ENCODE results near the gene AFAP1. TPM values are rescaled to one million over a fixed set of nuclear protein-coding genes. Genes with fewer than 3 reads are reported as not detected.
A peak's percentile ranks its signal among the peaks of the same experiment; 100 is the strongest.

The AFAP1 gene
- total and polyA plus RNA-seq, 2 donors (not counting 3 experiments of a cell fraction or from before 2014, with no cell fraction given), result 32.3 to 103 TPM

DNA sequence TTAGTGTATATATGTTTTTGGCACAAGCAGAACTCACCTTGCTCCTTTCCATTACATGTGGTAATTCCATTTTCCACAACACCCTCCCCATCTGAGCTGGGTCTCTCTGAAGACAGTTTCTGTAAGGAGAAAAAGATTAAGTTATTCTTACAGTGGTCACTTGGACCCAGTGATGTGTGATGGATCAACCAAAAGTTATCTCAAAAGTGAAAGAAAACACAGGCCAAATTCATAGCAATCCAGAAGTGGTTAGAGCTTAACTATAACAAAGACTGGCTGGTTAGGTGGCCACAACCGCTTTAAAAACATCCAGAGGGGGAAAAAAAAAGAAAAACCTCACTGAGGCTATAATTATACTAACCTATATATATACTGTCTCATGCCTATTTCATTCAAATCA, 123.7 kb downstream of the AFAP1 start:
- POLR2A ChIA-PET, result no interaction called here
- H3K9ac ChIP-seq (replicated peaks; ENCODE audit: extremely low read depth, insufficient read depth, low read length), result no peak overlapping the region

DNA sequence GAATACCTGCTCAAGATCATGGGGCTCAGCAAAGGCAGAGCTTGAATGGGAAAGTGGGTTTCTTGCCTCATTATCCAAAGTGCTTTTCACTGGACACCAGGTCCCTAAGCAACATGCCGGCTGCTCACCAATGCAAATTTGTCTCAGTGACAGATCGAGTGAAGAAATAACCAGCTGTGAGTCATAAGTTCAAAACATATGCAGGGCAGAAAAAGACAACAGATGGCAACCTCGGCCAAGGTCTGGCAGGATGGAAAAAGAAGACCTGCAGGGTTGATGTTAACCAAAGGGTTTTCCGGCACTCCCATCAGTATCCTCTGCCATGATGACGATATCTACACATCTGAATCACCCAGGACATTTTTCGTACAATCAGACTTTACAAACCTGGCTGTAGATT, 124.1 kb downstream of the AFAP1 start:
- H3K4me2 ChIP-seq (ENCODE audit: insufficient read depth, low read length), result no peak overlapping the region
- no peak overlapping the region for H3K4me3 ChIP-seq (replicated peaks in 1 of 3; ENCODE audit: insufficient read depth in 1 of 3, low read depth in 1 of 3, low read length in 3 of 3)
- ChIA-PET CTCF (interaction anchor here (1.2 to 7.2 kb wide), 4 partner anchors 11 to 16 kb away, joined by 3 to 33 read pairs (median 4); no protein-coding TSS in a partner anchor), POLR2A (no interaction called here)
- H2AFZ ChIP-seq (ENCODE audit: low read depth, low read length), result no peak overlapping the region
- peak; percentile 25 for TF ChIP-seq POLR2AphosphoS5 (IDR thresholded peaks at IDR 0.05; ENCODE audit: insufficient read depth, low read depth, low read length)
- no peak for TF ChIP-seq MYC (IDR thresholded peaks at IDR 0.05; ENCODE audit: low read depth, low read length)
- no peaks in the 10 kb centered on the region for H3K9me1 ChIP-seq (replicated peaks; ENCODE audit: control insufficient read depth, extremely low read depth, insufficient read depth, low read length)
- H4K20me1 ChIP-seq (replicated peaks; ENCODE audit: control insufficient read depth, extremely low read depth, insufficient read depth, low read length), result no peaks in the 10 kb centered on the region
- no peaks in the 10 kb centered on the region for H3K27me3 ChIP-seq (ENCODE audit: control insufficient read depth in 2 of 2, insufficient read depth in 2 of 2, low read length in 2 of 2)
- FAIRE-seq (no peak), DNase-seq (ENCODE audit: low read depth, low spot score) (no peak)
- intact Hi-C loops (cut with micrococcal nuclease), result no loop called here
- BruUV-seq (replicated peaks), result no TSS peak
- no peak overlapping the region for H3K9ac ChIP-seq (replicated peaks; ENCODE audit: extremely low read depth, insufficient read depth, low read length)
- peaks cover 11% of the 10 kb centered on the region for H3K4me1 ChIP-seq (ENCODE audit: control insufficient read depth, extremely low read depth, insufficient read depth, low read length)
- peaks cover 39% of the 10 kb centered on the region for H3K79me2 ChIP-seq (ENCODE audit: control insufficient read depth, insufficient read depth, low read length)
- H3K36me3 ChIP-seq (ENCODE audit: control insufficient read depth in 2 of 2, extremely low read depth in 1 of 2, insufficient read depth in 2 of 2, low read length in 2 of 2), result peaks cover 35 to 47% of the 10 kb centered on the region in 2 experiments
- dilution Hi-C loops (cut with MboI; ENCODE audit: extremely low pct_ligation_motif_present, low sequenced_read_pairs), result no loop called here
- H3K9me3 ChIP-seq (replicated peaks; ENCODE audit: control insufficient read depth, insufficient read depth, low read length), result no peaks in the 10 kb centered on the region
- no peak overlapping the region for H3K27ac ChIP-seq (ENCODE audit: insufficient read depth, low read depth, low read length)

More for the DNA sequence above, 123.7 kb downstream of the AFAP1 start:
- Histone ChIP-seq H3K9me3 (replicated peaks; ENCODE audit: control insufficient read depth, insufficient read depth, low read length) (no peaks in the 10 kb centered on the region), H3K36me3 (ENCODE audit: control insufficient read depth in 2 of 2, extremely low read depth in 1 of 2, insufficient read depth in 2 of 2, low read length in 2 of 2) (peaks cover 35 to 44% of the 10 kb centered on the region in 2 experiments), H3K9me1 (replicated peaks; ENCODE audit: control insufficient read depth, extremely low read depth, insufficient read depth, low read length) (no peaks in the 10 kb centered on the region), H3K4me3 (replicated peaks in 1 of 3; ENCODE audit: insufficient read depth in 1 of 3, low read depth in 1 of 3, low read length in 3 of 3) (no peak overlapping the region), H3K4me2 (ENCODE audit: insufficient read depth, low read length) (no peak overlapping the region), H3K27ac (ENCODE audit: insufficient read depth, low read depth, low read length) (no peak overlapping the region), H3K4me1 (ENCODE audit: control insufficient read depth, extremely low read depth, insufficient read depth, low read length) (peaks cover 11% of the 10 kb centered on the region), H3K79me2 (ENCODE audit: control insufficient read depth, insufficient read depth, low read length) (peaks cover 39% of the 10 kb centered on the region), H3K27me3 (ENCODE audit: control insufficient read depth in 2 of 2, insufficient read depth in 2 of 2, low read length in 2 of 2) (no peaks in the 10 kb centered on the region), H2AFZ (ENCODE audit: low read depth, low read length) (no peak overlapping the region), H4K20me1 (replicated peaks; ENCODE audit: control insufficient read depth, extremely low read depth, insufficient read depth, low read length) (no peaks in the 10 kb centered on the region)
- intact Hi-C loops (cut with micrococcal nuclease), result no loop called here
- TF ChIP-seq MYC (IDR thresholded peaks at IDR 0.05; ENCODE audit: low read depth, low read length) (no peak), POLR2AphosphoS5 (IDR thresholded peaks at IDR 0.05; ENCODE audit: insufficient read depth, low read depth, low read length) (no peak), GATA2 (IDR thresholded peaks at IDR 0.05; ENCODE audit: insufficient read depth, insufficient read length, low read depth, low read length) (no peak), FOS (IDR thresholded peaks at IDR 0.05; ENCODE audit: borderline replicate concordance, insufficient read depth, low read length) (no peak)
- TF ChIP-seq, protein P1, sequence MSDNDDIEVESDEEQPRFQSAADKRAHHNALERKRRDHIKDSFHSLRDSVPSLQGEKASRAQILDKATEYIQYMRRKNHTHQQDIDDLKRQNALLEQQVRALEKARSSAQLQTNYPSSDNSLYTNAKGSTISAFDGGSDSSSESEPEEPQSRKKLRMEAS (IDR thresholded peaks at IDR 0.05; ENCODE audit: insufficient read depth, insufficient read length), result no peak
- CTCF ChIA-PET, result interaction anchor here (1.2 to 7.2 kb wide), 4 partner anchors 12 to 16 kb away, joined by 3 to 33 read pairs (median 4); no protein-coding TSS in a partner anchor
- DNase-seq (ENCODE audit: low read depth, low spot score) (no peak), FAIRE-seq (peak; percentile 26)
- no TSS peak for BruUV-seq (replicated peaks)
- dilution Hi-C loops (cut with MboI; ENCODE audit: extremely low pct_ligation_motif_present, low sequenced_read_pairs), result no loop called here
